Measurements from ENCODE around the gene RABGEF1. TPM values are rescaled to one million over a fixed set of nuclear protein-coding genes. Genes with fewer than 3 reads are reported as not detected.
"Not testable (repeated sequence)": the region's sequence is repeated elsewhere in the genome, so short reads cannot be mapped to it uniquely, and the experiment has no call there.

Gene RABGEF1
- total RNA-seq, 1 donor from 2014 or later, result 19.2 TPM

DNA sequence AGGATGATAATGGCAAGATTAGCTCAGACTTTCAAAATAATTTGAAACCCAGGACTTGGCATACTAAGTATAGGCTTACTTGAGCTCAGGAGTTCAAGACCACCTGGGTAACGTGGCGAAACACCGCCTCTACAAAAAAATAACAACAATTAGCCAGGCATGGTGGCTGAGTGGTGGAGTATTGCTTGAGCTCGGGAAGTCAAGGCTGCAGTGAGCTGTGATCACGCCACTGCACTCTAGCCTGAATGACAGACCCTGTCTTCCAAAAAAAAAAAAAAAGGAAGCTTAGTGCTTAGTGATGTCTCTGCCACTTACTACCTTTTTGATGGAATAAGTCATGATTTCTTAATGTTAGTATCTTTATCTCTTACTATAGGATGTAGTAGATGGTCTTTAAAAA, 25.5 kb downstream of the RABGEF1 start:
- no peak overlapping the region for H3K4me3 ChIP-seq (ENCODE audit: low read depth, low read length)
- TF ChIP-seq, protein P1, sequence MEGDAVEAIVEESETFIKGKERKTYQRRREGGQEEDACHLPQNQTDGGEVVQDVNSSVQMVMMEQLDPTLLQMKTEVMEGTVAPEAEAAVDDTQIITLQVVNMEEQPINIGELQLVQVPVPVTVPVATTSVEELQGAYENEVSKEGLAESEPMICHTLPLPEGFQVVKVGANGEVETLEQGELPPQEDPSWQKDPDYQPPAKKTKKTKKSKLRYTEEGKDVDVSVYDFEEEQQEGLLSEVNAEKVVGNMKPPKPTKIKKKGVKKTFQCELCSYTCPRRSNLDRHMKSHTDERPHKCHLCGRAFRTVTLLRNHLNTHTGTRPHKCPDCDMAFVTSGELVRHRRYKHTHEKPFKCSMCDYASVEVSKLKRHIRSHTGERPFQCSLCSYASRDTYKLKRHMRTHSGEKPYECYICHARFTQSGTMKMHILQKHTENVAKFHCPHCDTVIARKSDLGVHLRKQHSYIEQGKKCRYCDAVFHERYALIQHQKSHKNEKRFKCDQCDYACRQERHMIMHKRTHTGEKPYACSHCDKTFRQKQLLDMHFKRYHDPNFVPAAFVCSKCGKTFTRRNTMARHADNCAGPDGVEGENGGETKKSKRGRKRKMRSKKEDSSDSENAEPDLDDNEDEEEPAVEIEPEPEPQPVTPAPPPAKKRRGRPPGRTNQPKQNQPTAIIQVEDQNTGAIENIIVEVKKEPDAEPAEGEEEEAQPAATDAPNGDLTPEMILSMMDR (conservative IDR thresholded peaks at IDR 0.05; ENCODE audit: low read depth, low read length), result no peak
- no peak for DNase-seq (ENCODE audit: low read depth)

DNA sequence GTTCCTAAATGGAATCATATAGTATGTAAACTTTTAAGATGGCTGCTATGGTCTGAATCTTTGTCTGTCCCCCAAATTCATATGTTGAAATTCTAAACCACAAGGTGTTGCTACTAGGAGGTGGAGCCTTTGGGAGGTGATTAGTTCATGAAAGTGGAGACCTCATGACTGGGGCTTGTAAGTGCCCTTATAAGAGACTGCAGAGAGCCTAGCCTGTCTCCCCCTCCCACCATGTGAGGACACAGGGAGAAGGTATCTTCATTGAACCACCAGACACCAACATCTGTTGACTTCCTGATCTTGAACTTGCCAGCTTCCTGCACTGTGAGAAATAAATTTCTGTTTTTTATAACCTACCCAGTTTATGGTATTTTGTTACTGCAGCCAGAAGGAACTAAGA, 27.0 kb downstream of the RABGEF1 start:
- not testable (repeated sequence) for H3K4me3 ChIP-seq (ENCODE audit: low read depth, low read length); DNase-seq (ENCODE audit: low read depth)

DNA sequence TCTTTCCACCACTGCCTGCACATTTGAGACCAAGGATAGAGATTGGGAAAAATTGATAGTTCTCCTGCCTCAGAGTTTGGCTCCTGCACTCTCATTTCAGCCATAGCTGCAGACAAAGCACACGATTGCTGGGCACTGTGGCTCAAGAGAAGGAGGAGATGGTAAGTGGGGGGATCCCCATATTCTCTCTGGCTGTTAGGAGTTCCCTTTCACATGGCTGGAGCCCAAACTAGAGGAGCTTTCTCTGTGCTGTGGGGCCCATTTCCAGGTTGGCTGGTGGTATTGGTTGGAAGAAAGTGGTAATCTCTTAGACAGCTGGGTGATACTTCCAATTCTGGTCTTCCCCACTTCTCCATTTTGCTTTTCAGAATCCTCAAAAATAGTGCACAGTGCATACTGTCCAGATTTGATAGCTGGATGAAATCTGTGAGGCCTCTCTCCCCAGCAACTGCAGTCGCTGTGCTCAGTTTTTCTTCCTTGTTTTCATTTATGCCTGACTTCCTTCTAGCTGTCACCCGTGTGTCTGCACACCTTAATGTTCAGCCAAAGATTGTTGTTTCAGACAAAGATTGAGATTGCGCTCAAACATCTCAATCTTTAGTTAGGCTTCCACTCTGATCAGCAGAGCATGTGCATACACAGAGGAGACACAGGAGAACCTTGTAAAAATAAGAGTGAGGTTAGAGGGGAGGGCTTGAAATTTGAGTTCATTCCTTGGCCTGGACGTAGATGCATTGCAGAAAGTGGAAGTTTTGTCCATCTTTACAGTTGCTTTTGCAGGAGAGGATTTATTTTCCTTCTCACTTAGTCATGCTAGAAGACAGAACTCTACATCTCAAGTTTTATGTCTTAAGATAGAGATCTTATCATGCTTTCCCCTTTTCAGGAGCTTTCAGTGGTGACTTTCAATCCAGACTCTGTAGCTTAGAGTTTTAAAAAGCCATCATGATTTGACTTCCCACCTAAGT, 28.6 kb downstream of the RABGEF1 start:
- DNase-seq (ENCODE audit: low read depth), result no peak
- TF ChIP-seq, protein P1 (conservative IDR thresholded peaks at IDR 0.05; ENCODE audit: low read depth, low read length), result no peak
- H3K4me3 ChIP-seq (ENCODE audit: low read depth, low read length), result no peak overlapping the region

GRCh38 chr7:66769833-66770512, 29.4 kb downstream of the RABGEF1 start:
- H3K4me3 ChIP-seq (ENCODE audit: low read depth, low read length), result no peak overlapping the region
- TF ChIP-seq, protein P1 (conservative IDR thresholded peaks at IDR 0.05; ENCODE audit: low read depth, low read length), result no peak
- DNase-seq (ENCODE audit: low read depth), result no peak

DNA sequence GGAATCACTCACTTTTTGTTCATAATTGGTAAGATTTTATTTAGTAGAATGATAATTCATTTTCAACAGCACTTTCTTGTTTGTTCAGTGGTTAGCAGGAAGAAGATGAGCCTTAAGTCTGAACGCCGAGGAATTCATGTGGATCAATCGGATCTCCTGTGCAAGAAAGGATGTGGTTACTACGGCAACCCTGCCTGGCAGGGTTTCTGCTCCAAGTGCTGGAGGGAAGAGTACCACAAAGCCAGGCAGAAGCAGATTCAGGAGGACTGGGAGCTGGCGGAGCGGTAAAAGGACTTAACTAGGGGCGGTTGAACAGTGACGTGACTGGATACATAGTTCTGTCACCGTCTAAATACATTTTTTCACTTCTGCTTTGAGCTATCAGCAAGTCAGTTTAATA, 31.3 kb downstream of the RABGEF1 start:
- TF ChIP-seq, protein P1 (conservative IDR thresholded peaks at IDR 0.05; ENCODE audit: low read depth, low read length), result no peak
- DNase-seq (ENCODE audit: low read depth), result no peak
- no peak overlapping the region for H3K4me3 ChIP-seq (ENCODE audit: low read depth, low read length)

- not testable (repeated sequence) for H3K4me3 ChIP-seq (ENCODE audit: low read depth, low read length); DNase-seq (ENCODE audit: low read depth)
Measured at GRCh38 chr7:66773744-66774143, 33.2 kb downstream of the RABGEF1 start.

DNA sequence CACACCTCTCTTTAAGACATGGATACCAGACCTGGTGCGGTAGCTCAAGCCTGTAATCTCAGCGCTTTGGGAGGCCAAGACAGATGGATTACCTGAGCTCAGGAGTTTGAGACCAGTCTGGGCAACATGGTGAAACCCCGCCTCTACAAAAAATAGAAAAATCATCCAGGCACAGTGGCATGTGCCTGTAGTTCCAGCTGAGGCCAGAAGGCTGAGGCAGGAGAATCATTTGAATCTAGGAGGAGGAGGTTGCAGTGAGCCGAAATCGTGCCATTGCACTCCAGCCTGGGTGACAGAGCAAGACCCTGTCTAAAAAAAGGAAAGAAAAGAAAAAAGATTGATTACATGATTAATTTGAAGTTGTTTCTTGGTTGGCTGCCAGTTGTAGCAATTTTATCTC, 35.9 kb downstream of the RABGEF1 start:
- DNase-seq (ENCODE audit: low read depth); H3K4me3 ChIP-seq (ENCODE audit: low read depth, low read length): not testable (repeated sequence)
- TF ChIP-seq, protein P1 (conservative IDR thresholded peaks at IDR 0.05; ENCODE audit: low read depth, low read length), result peak; percentile 7

Measured in epithelial cell of proximal tubule (primary cell).